ENCODE results near the gene IFT122. TPM values are rescaled to one million over a fixed set of nuclear protein-coding genes. Genes with fewer than 3 reads are reported as not detected.
"Not testable (repeated sequence)": the region's sequence is repeated elsewhere in the genome, so short reads cannot be mapped to it uniquely, and the experiment has no call there.

IFT122 gene
- total and polyA plus RNA-seq, 7 donors, result 4.2 to 21.4 (median 15.8) TPM

DNA sequence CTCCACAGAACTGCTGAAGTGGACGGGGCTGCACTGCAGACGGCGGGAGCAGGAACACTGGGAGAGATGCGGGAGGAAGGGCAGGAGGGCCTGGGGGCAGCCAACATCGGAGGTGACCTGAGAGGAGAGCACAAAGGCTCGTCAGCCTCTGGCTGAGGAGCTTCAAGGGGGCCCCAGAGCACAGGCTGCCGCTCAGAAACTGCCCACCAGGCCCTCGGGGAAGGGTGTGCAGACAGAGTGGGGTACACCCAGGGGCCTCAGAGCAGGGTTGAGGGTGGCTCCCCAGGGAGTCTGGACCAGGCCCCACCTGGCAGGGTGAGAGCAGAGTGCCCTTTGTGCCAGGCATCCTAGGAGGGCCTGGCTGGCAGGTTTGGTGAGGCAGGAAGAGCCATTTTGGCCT, 73.7 kb downstream of the IFT122 start:
- H3K4me3 ChIP-seq, result no peak overlapping the region
- TF ChIP-seq POLR2A (IDR thresholded peaks at IDR 0.05), result no peak
- no peaks in the 10 kb centered on the region for H3K27me3 ChIP-seq
- no peak for DNase-seq
- no peaks in the 10 kb centered on the region for H3K4me1 ChIP-seq
- intact Hi-C loops (cut with DNase I), result no loop called here
- H3K9me3 ChIP-seq, result no peaks in the 10 kb centered on the region
- H3K27ac ChIP-seq, result no peak overlapping the region
- 94 to 96% methylated on average over 8 of the region's 8 CpGs for WGBS, 2 donors
- peaks cover 0 to 40% (median 5%) of the 10 kb centered on the region in 4 donors for H3K36me3 ChIP-seq

DNA sequence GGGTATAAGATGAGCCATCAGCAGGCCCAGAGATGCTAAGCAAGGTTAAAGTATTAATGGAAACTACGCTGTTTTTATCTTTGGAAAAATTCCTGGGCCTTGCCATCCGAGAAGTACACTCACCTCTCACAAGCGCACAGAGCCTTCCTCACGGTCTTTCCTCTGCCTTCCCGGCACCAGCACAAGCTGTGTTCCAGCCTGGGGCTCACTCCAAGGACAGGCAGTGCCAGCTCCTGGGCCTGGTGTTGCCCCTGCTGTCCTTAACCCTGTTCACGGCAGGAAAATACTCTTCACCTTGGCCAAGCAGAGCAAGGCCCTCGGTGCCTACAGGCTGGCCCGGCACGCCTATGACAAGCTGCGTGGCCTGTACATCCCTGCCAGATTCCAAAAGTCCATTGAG, 74.1 kb downstream of the IFT122 start:
- DNase-seq, result no peak
- peaks cover 0 to 43% (median 5%) of the 10 kb centered on the region in 4 donors for H3K36me3 ChIP-seq
- H3K27ac ChIP-seq, result no peak overlapping the region
- intact Hi-C loops (cut with DNase I), result no loop called here
- no peaks in the 10 kb centered on the region for H3K9me3 ChIP-seq
- no peaks in the 10 kb centered on the region for H3K27me3 ChIP-seq
- no peak overlapping the region for H3K4me3 ChIP-seq
- TF ChIP-seq POLR2A (IDR thresholded peaks at IDR 0.05) (no peak), POLR2AphosphoS5 (IDR thresholded peaks at IDR 0.05) (no peak), EP300 (IDR thresholded peaks at IDR 0.05) (no peak)
- TF ChIP-seq, protein P1, sequence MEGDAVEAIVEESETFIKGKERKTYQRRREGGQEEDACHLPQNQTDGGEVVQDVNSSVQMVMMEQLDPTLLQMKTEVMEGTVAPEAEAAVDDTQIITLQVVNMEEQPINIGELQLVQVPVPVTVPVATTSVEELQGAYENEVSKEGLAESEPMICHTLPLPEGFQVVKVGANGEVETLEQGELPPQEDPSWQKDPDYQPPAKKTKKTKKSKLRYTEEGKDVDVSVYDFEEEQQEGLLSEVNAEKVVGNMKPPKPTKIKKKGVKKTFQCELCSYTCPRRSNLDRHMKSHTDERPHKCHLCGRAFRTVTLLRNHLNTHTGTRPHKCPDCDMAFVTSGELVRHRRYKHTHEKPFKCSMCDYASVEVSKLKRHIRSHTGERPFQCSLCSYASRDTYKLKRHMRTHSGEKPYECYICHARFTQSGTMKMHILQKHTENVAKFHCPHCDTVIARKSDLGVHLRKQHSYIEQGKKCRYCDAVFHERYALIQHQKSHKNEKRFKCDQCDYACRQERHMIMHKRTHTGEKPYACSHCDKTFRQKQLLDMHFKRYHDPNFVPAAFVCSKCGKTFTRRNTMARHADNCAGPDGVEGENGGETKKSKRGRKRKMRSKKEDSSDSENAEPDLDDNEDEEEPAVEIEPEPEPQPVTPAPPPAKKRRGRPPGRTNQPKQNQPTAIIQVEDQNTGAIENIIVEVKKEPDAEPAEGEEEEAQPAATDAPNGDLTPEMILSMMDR (IDR thresholded peaks at IDR 0.05), result no peak
- no peaks in the 10 kb centered on the region for H3K4me1 ChIP-seq
- 94 to 95% methylated on average over 10 of the region's 10 CpGs for WGBS, 2 donors

DNA sequence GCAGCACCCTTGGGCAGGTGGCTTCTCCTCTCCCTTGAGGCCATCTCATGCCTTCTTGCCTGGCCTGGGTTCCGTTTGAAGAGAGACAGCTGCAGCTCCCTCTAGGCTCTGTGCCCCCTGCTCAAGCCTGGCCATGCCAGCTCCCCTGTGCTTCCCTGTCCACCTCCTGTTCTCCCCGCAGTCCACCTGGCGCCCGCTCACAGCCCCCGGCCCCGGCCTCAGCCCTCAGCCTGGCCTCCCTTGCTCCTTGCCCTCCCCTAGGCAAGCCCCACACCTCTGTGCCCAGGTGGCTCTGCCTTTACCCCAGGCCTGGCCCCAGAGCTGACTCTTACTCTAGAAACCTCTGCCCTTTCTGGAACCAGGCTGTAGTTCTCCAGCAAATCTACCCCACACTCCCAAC, 74.5 kb downstream of the IFT122 start:
- intact Hi-C loops (cut with DNase I), result no loop called here
- Histone ChIP-seq H3K27ac (no peak overlapping the region), H3K4me1 (no peaks in the 10 kb centered on the region), H3K27me3 (no peaks in the 10 kb centered on the region), H3K4me3 (no peak overlapping the region), H3K36me3 (peaks cover 0 to 47% (median 5%) of the 10 kb centered on the region in 4 donors), H3K9me3 (no peaks in the 10 kb centered on the region)
- TF ChIP-seq POLR2AphosphoS5 (IDR thresholded peaks at IDR 0.05) (no peak), POLR2A (IDR thresholded peaks at IDR 0.05) (no peak), EP300 (IDR thresholded peaks at IDR 0.05) (no peak)
- TF ChIP-seq, protein P1 (IDR thresholded peaks at IDR 0.05), result no peak
- 94 to 97% methylated on average over 6 of the region's 6 CpGs for WGBS, 2 donors
- no peak for DNase-seq

- peaks cover 0 to 46% (median 5%) of the 10 kb centered on the region in 4 donors for H3K36me3 ChIP-seq
- DNase-seq; H3K27ac ChIP-seq; H3K4me1 ChIP-seq; H3K27me3 ChIP-seq; H3K9me3 ChIP-seq; intact Hi-C loops (cut with DNase I); H3K4me3 ChIP-seq: not testable (repeated sequence)
- 93% methylated on average over 18 to 21 of the region's 25 CpGs for WGBS, 2 donors
Measured at GRCh38 chr3:129515108-129515820, 75.2 kb downstream of the IFT122 start.

DNA sequence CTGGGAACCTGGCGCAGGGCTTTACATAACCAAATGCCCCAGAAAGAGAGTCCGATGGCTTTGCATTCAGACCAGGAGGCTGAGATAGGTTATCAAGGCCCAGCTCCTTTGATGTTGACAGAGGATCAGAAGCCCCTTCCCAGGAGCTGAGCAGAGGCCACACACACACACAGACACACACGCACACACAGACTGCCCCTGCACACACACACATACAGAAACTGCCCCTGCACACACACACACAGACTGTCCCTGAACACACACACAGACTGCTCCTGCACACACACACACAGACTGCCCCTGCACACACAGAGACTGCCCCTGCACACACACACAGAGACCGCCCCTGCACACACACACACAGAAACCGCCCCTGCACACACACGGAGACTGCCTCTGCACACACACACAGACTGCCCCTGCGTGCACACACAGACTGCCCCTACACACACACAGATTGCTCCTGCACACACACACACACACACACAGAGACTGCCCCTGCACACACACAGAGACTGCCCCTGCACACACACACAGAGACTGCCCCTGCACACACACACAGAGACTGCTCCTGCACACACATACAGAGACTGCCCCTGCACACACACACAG, 75.9 kb downstream of the IFT122 start:
- H3K27ac ChIP-seq; H3K9me3 ChIP-seq; H3K27me3 ChIP-seq; H3K4me1 ChIP-seq; intact Hi-C loops (cut with DNase I); DNase-seq; H3K4me3 ChIP-seq: not testable (repeated sequence)
- 96 to 97% methylated on average over 7 of the region's 7 CpGs for WGBS, 2 donors
- peaks cover 0 to 41% (median 5%) of the 10 kb centered on the region in 4 donors for H3K36me3 ChIP-seq

- DNase-seq, result no peak
- Histone ChIP-seq H3K9me3 (no peaks in the 10 kb centered on the region), H3K4me1 (no peaks in the 10 kb centered on the region), H3K36me3 (peaks cover 0 to 37% (median 3%) of the 10 kb centered on the region in 4 donors), H3K27me3 (no peaks in the 10 kb centered on the region), H3K27ac (no peak overlapping the region), H3K4me3 (no peak overlapping the region)
- intact Hi-C loops (cut with DNase I), result no loop called here
- TF ChIP-seq POLR2A (IDR thresholded peaks at IDR 0.05) (no peak), POLR2AphosphoS5 (IDR thresholded peaks at IDR 0.05) (no peak), EP300 (IDR thresholded peaks at IDR 0.05) (no peak)
- TF ChIP-seq, protein P1 (IDR thresholded peaks at IDR 0.05), result no peak
- 88 to 90% methylated on average over 7 of the region's 7 CpGs for WGBS, 2 donors
Measured at GRCh38 chr3:129517516-129517915, 77.5 kb downstream of the IFT122 start.
